WTC11 (cell line): Measurements from ENCODE around the gene WNT6. TPM values are rescaled to one million over a fixed set of nuclear protein-coding genes. Genes with fewer than 3 reads are reported as not detected.

Source experiments
- ATAC-seq: fragments of 200-7000 bp; cut with Tn5 transposase; 2 replicates; pipeline ENCODE4 v1.10.0; 2021; ENCODE audit warnings: mild to moderate bottlenecking, moderate library complexity
- CTCF ChIA-PET: fragments of 300-600 bp; sonication (Branson Sonifier 250); formaldehyde crosslinking; loops from one replicate; lab custom pipeline; 2021; ENCODE audit warnings: antibody characterized with exemption; lab: Charles Lee
- POLR2A ChIA-PET: fragments of 350-600 bp; sonication (Branson Sonifier 250); formaldehyde crosslinking; loops from one replicate; lab custom pipeline; 2021; ENCODE audit warnings: antibody characterized with exemption; lab: Charles Lee
- DNase-seq: peaks from one replicate; pipeline ENCODE4 v3.0.0; 2021; ENCODE audit warnings: low spot score
- H3K27ac Mint-ChIP-seq: 2 replicates; pipeline ENCODE4 v1.8.0; 2021; ENCODE audit warnings: mixed read lengths
- H3K27me3 Mint-ChIP-seq: 2 replicates; pipeline ENCODE4 v1.8.0; 2021; ENCODE audit warnings: low read depth, mild to moderate bottlenecking, moderate library complexity, mixed read lengths
- H3K36me3 Mint-ChIP-seq: 2 replicates; pipeline ENCODE4 v1.8.0; 2021; ENCODE audit warnings: mixed read lengths
- H3K4me1 Mint-ChIP-seq: 2 replicates; pipeline ENCODE4 v1.8.0; 2022; ENCODE audit warnings: mixed read lengths
- H3K4me3 Mint-ChIP-seq: 2 replicates; pipeline ENCODE4 v1.8.0; 2021; ENCODE audit warnings: mild to moderate bottlenecking, moderate library complexity, mixed read lengths
- H3K9me3 Mint-ChIP-seq: 2 replicates; pipeline ENCODE4 v1.8.0; 2021; ENCODE audit warnings: mixed read lengths
- ATF3 ChIP-seq: sonication (generic); formaldehyde crosslinking; conservative IDR thresholded peaks from 2 replicates; pipeline ENCODE4 v1.8.1; 2022; ENCODE audit warnings: mild to moderate bottlenecking, missing genetic modification reagents
- E2F4 ChIP-seq: sonication (generic); formaldehyde crosslinking; IDR thresholded peaks from 2 replicates; pipeline ENCODE4 v1.8.1; 2022; ENCODE audit warnings: low read depth, mild to moderate bottlenecking, moderate library complexity, missing genetic modification reagents, borderline replicate concordance
- EMX1 ChIP-seq: fragments of 250-450 bp; sonication (Bioruptor Pico); IDR thresholded peaks from 2 replicates; pipeline ENCODE4 v1.8.0; 2021; ENCODE audit warnings: mild to moderate bottlenecking
- ESRRA ChIP-seq: sonication (generic); formaldehyde crosslinking; IDR thresholded peaks from 2 replicates; pipeline ENCODE4 v1.8.1; 2022; ENCODE audit warnings: mild to moderate bottlenecking, missing genetic modification reagents, borderline replicate concordance
- ETV6 ChIP-seq: sonication (generic); formaldehyde crosslinking; IDR thresholded peaks from 2 replicates; pipeline ENCODE4 v1.8.1; 2022; ENCODE audit warnings: mild to moderate bottlenecking, missing genetic modification reagents
- FOXJ3 ChIP-seq: sonication (generic); formaldehyde crosslinking; IDR thresholded peaks from 2 replicates; pipeline ENCODE4 v1.9.0; 2021; ENCODE audit warnings: missing genetic modification reagents, mild to moderate bottlenecking, borderline replicate concordance
- GRHL2 ChIP-seq: fragments of 250-450 bp; sonication (Bioruptor Pico); IDR thresholded peaks from 2 replicates; pipeline ENCODE4 v1.8.0; 2022; ENCODE audit warnings: mild to moderate bottlenecking, moderate library complexity; ENCODE audit not compliant: insufficient replicate concordance, severe bottlenecking
- GTF2I ChIP-seq: fragments of 250-450 bp; sonication (Bioruptor Pico); conservative IDR thresholded peaks from 2 replicates; pipeline ENCODE4 v1.4.0; 2021; ENCODE audit warnings: mild to moderate bottlenecking
- IRF1 ChIP-seq: sonication (generic); formaldehyde crosslinking; IDR thresholded peaks from 2 replicates; pipeline ENCODE4 v1.8.0; 2023; ENCODE audit warnings: missing genetic modification reagents
- JAZF1 ChIP-seq: fragments of 250-450 bp; sonication (Bioruptor Pico); IDR thresholded peaks from 2 replicates; pipeline ENCODE4 v1.9.0; 2021; ENCODE audit warnings: moderate library complexity, mild to moderate bottlenecking, inconsistent platforms
- JUN ChIP-seq: sonication (generic); formaldehyde crosslinking; IDR thresholded peaks from 2 replicates; pipeline ENCODE4 v1.8.0; 2023; ENCODE audit warnings: mild to moderate bottlenecking, missing genetic modification reagents
- MAX ChIP-seq: sonication (generic); formaldehyde crosslinking; IDR thresholded peaks from 2 replicates; pipeline ENCODE4 v1.8.0; 2022; ENCODE audit warnings: mild to moderate bottlenecking, missing genetic modification reagents
- MYBL2 ChIP-seq: sonication (generic); formaldehyde crosslinking; IDR thresholded peaks from 2 replicates; pipeline ENCODE4 v1.8.1; 2023; ENCODE audit warnings: mild to moderate bottlenecking, moderate library complexity, missing genetic modification reagents
- NFYB ChIP-seq: sonication (generic); formaldehyde crosslinking; conservative IDR thresholded peaks from 2 replicates; pipeline ENCODE4 v1.8.0; 2022; ENCODE audit warnings: low read depth, missing genetic modification reagents
- NR1H2 ChIP-seq: sonication (generic); formaldehyde crosslinking; IDR thresholded peaks from 2 replicates; pipeline ENCODE4 v1.9.0; 2021; ENCODE audit warnings: mild to moderate bottlenecking, moderate library complexity, missing genetic modification reagents
- NR2C2 ChIP-seq: sonication (generic); formaldehyde crosslinking; IDR thresholded peaks from 2 replicates; pipeline ENCODE4 v1.8.0; 2022; ENCODE audit warnings: mild to moderate bottlenecking, missing genetic modification reagents
- PREB ChIP-seq: sonication (generic); formaldehyde crosslinking; IDR thresholded peaks from 2 replicates; pipeline ENCODE4 v1.8.1; 2022; ENCODE audit warnings: mild to moderate bottlenecking, missing genetic modification reagents, moderate library complexity, borderline replicate concordance
- SMAD3 ChIP-seq: sonication (generic); formaldehyde crosslinking; IDR thresholded peaks from 2 replicates; pipeline ENCODE4 v1.8.0; 2022; ENCODE audit warnings: missing genetic modification reagents, mild to moderate bottlenecking, borderline replicate concordance
- SMAD4 ChIP-seq: sonication (generic); formaldehyde crosslinking; IDR thresholded peaks from 2 replicates; pipeline ENCODE4 v1.8.0; 2022; ENCODE audit warnings: mild to moderate bottlenecking, missing genetic modification reagents
- TEAD1 ChIP-seq: sonication (generic); formaldehyde crosslinking; IDR thresholded peaks from 2 replicates; pipeline ENCODE4 v1.8.0; 2022; ENCODE audit warnings: mild to moderate bottlenecking, missing genetic modification reagents
- TP53 ChIP-seq: sonication (generic); formaldehyde crosslinking; IDR thresholded peaks from 2 replicates; pipeline ENCODE4 v1.8.1; 2023; ENCODE audit warnings: mild to moderate bottlenecking, missing genetic modification reagents
- ZBTB43 ChIP-seq: sonication (generic); formaldehyde crosslinking; IDR thresholded peaks from 2 replicates; pipeline ENCODE4 v1.8.1; 2023; ENCODE audit warnings: mild to moderate bottlenecking, missing genetic modification reagents
- ZNF138 ChIP-seq: sonication (generic); formaldehyde crosslinking; conservative IDR thresholded peaks from 2 replicates; pipeline ENCODE4 v1.8.1; 2022; ENCODE audit warnings: mild to moderate bottlenecking, moderate library complexity, missing genetic modification reagents
- ZNF263 ChIP-seq: sonication (generic); formaldehyde crosslinking; IDR thresholded peaks from 2 replicates; pipeline ENCODE4 v1.8.1; 2022; ENCODE audit warnings: low read depth, mild to moderate bottlenecking, moderate library complexity, missing genetic modification reagents
- ZNF396 ChIP-seq: fragments of 250-450 bp; sonication (Bioruptor Pico); IDR thresholded peaks from 2 replicates; pipeline ENCODE4 v1.8.0; 2021; ENCODE audit warnings: mild to moderate bottlenecking, moderate library complexity, borderline replicate concordance
- ZNF512 ChIP-seq: sonication (generic); formaldehyde crosslinking; IDR thresholded peaks from 2 replicates; pipeline ENCODE4 v1.8.1; 2022; ENCODE audit warnings: missing genetic modification reagents, borderline replicate concordance
- ZNF671 ChIP-seq: fragments of 250-450 bp; sonication (Bioruptor Pico); IDR thresholded peaks from 2 replicates; pipeline ENCODE4 v1.8.0; 2021; ENCODE audit warnings: mild to moderate bottlenecking
- total RNA-seq: library from RNA; stranded (reverse); gene quantifications from 3 replicates; pipeline ENCODE4 v1.2.3, GENCODE V29; 2021

Gene WNT6
- total RNA-seq, 1 experiment from 2014 or later = not detected

- peak; percentile 42 for DNase-seq
- H3K9me3 Mint-ChIP-seq = no peaks in the 10 kb centered on the region
- ATAC-seq = peak; percentile 23
- H3K4me3 Mint-ChIP-seq = peak overlapping the region; percentile 53
- H3K4me1 Mint-ChIP-seq = peaks cover 8% of the 10 kb centered on the region
- H3K27ac Mint-ChIP-seq = no peak overlapping the region
- TF ChIP-seq EMX1 (CRISPR knock-in tag) = no peak
- TF ChIP-seq ZNF671 = no peak
- no peak for TF ChIP-seq MAX (CRISPR knock-in tag)
- no peak for TF ChIP-seq NFYB (CRISPR knock-in tag)
- TF ChIP-seq FOXJ3 = no peak
- no peak for TF ChIP-seq SMAD3 (CRISPR knock-in tag)
- TF ChIP-seq GTF2I (CRISPR knock-in tag) = no peak
- TF ChIP-seq NR1H2 (CRISPR knock-in tag) = no peak
- no peak for TF ChIP-seq PREB
- TF ChIP-seq JUN (CRISPR knock-in tag) = no peak
- TF ChIP-seq ZBTB43 (CRISPR knock-in tag) = no peak
- TF ChIP-seq NR2C2 (CRISPR knock-in tag) = no peak
- no peak for TF ChIP-seq ZNF396 (CRISPR knock-in tag)
- TF ChIP-seq ESRRA (CRISPR knock-in tag) = no peak
- TF ChIP-seq JAZF1 (CRISPR knock-in tag) = no peak
- ChIA-PET POLR2A (interaction anchor here (0.5 to 0.7 kb wide), 2 partner anchors 14 to 259 kb away, joined by 3 read pairs; no protein-coding TSS in a partner anchor), CTCF (interaction anchor here (0.9 to 17.9 kb wide), 7 partner anchors 7 to 146 kb away, joined by 3 to 422 read pairs (median 7); no protein-coding TSS in a partner anchor)
- no peaks in the 10 kb centered on the region for H3K36me3 Mint-ChIP-seq
- H3K27me3 Mint-ChIP-seq = peaks cover 96% of the 10 kb centered on the region
Measured at GRCh38 chr2:218883491-218884490, 24.2 kb downstream of the WNT6 start.

- no peak overlapping the region for H3K27ac Mint-ChIP-seq
- no peaks in the 10 kb centered on the region for H3K36me3 Mint-ChIP-seq
- ChIA-PET CTCF (interaction anchor here (0.9 to 17.9 kb wide), 7 partner anchors 8 to 145 kb away, joined by 3 to 422 read pairs (median 7); no protein-coding TSS in a partner anchor), POLR2A (interaction anchor here (0.5 kb wide), 1 partner anchor 258 kb away, joined by 3 read pairs; no protein-coding TSS in a partner anchor)
- DNase-seq (no peak), ATAC-seq (no peak)
- H3K4me1 Mint-ChIP-seq = peaks cover 3% of the 10 kb centered on the region
- H3K27me3 Mint-ChIP-seq = peaks cover 96% of the 10 kb centered on the region
- peak overlapping the region; percentile 53 for H3K4me3 Mint-ChIP-seq
- H3K9me3 Mint-ChIP-seq = no peaks in the 10 kb centered on the region
- no peak for TF ChIP-seq GRHL2 (CRISPR knock-in tag)
- TF ChIP-seq ZNF263 (CRISPR knock-in tag) = no peak
- TF ChIP-seq ETV6 = no peak
- no peak for TF ChIP-seq E2F4 (CRISPR knock-in tag)
- TF ChIP-seq IRF1 (CRISPR knock-in tag) = no peak
- no peak for TF ChIP-seq MAX (CRISPR knock-in tag)
- no peak for TF ChIP-seq TP53 (CRISPR knock-in tag)
- TF ChIP-seq ATF3 (CRISPR knock-in tag) = no peak
- no peak for TF ChIP-seq ZNF512 (CRISPR knock-in tag)
- TF ChIP-seq TEAD1 = no peak
- TF ChIP-seq MYBL2 (CRISPR knock-in tag) = no peak
- no peak for TF ChIP-seq SMAD4
- TF ChIP-seq ZNF138 (CRISPR knock-in tag) = no peak
Measured at GRCh38 chr2:218884519-218884918, 24.9 kb downstream of the WNT6 start.
